HG03460 (cell line): ENCODE measurements around the gene ASB10.

Experiments used
- ATAC-seq: cut with Tn5 transposase; IDR thresholded peaks from one replicate; pipeline ENCODE4 v1.9.1; 2021; ENCODE audit not compliant: unreplicated experiment

The ASB10 gene

DNA sequence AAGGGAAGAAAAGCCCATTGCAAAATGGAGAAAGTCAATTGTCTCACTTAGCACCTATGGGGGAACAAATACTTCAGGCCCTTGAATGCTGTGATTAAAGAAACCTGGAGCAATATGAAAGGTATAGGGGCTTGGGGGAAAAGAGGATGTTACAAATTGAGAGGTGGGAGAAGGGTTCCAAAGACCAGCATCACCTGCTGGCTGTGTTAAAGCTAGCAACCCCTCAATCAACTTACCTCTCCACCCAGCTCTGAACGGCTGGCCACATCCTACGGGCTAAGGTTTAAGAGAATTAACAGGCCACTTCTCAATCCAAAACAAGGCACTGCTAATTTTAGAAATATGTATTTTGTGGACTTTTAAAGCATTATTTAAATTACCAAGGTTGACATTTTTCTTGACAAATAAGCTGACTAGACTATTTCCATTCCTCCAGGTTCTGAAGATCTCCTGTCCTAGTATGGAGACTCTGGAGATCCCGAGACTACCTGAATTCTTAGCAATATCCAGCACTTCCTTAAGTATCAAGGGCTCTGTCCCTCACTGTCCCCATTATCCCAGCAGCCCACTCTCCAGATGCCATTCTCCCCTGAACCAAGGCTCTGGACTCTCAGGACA, 24.2 kb upstream of the ASB10 start:
- no peak for ATAC-seq

GRCh38 chr7:151210087-151210854, 23.2 kb upstream of the ASB10 start, which contains the start of gene H2BK1:
Gene H2BK1 (minus strand): TSS chr7:151210488. CDS start chr7:151210318, 170 bp downstream.
- ATAC-seq = no peak

- no peak for ATAC-seq
Observed at GRCh38 chr7:151209588-151209987, 22.5 kb upstream of the ASB10 start.

DNA sequence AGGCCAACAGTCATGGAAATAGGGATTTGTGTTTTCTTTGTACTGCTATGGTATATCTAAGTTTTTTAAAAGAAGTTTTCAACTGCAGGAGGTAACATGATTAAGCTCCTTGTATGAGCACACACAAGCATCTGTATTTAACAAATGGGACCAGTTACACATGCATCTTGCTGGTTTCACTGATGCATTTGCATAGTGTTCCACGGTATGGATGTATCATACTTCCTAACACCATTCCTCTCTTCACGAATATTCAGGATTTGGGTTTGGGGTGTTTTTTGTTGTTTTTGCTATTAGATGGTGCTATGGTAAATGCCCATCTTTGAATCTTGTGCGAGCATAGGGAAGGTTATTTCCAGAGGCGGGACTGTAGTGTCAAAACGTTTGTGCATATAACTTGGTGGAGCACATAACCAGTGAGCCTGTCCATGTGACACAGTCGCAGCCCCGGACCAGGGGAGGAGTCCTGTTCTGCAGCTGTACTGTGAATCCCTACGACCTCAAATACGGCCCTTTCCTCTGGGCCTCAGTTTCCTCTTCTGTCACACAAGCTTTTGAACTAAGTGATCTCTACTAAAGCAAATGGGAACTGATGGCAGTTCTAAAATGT, 21.3 kb upstream of the ASB10 start:
- no peak for ATAC-seq

DNA sequence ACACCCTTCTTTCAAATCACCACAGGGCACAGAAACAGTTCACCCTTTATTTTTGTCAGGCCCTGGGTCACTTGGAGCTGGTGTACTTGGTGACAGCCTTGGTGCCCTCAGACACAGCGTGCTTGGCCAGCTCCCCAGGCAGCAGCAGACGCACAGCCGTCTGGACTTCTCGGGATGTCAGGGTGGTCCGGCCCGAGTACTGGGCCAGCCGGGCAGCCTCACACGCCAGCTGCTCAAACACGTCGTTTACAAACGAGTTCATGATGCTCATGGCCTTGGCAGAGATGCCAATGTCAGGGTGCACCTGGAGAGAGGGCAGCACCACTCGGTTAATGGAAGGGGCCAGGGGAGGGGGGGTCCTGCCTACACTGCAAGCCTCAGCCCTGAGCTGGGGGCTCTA, 20.8 kb upstream of the ASB10 start:
- ATAC-seq = no peak

DNA sequence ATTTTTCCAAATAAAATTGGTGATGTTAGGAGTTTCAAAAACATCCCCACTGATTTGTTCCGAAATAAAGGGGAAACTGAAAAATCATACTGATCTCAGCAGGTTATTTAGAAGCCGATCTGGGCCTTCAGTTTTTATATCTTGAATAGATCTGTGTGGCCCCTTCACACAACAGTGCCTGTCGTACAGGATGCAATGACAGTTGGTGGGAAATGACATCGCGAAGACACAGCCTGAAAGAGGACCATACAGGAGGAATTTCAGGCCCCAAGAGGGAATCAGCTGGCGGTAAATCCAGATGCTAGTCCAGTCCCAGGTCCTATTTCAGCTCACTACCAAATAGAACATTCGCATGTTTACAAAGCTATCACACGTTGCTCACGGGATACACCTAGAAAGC, 20.3 kb upstream of the ASB10 start:
- no peak for ATAC-seq

DNA sequence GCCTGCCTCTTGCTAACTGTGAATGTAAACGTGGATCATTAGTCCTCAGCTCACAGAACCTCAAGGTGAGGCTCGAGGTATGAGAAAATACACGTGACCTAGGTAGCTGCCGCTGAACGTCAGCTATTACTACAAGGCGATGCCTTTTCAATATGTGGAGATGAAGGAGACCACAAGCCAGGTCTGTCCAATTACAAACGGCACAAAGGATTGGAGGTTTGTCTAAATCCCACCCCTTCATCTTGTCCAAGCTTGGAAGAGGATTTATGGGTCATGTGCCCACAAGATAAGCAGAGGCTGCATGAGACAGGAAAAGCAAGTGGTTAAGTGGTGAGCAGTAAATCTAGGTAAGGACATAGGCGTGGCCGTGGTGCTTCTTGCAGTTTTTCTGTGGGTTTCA, 19.9 kb upstream of the ASB10 start:
- ATAC-seq = no peak

GRCh38 chr7:151205730-151206129, 18.7 kb upstream of the ASB10 start:
- ATAC-seq = no peak

DNA sequence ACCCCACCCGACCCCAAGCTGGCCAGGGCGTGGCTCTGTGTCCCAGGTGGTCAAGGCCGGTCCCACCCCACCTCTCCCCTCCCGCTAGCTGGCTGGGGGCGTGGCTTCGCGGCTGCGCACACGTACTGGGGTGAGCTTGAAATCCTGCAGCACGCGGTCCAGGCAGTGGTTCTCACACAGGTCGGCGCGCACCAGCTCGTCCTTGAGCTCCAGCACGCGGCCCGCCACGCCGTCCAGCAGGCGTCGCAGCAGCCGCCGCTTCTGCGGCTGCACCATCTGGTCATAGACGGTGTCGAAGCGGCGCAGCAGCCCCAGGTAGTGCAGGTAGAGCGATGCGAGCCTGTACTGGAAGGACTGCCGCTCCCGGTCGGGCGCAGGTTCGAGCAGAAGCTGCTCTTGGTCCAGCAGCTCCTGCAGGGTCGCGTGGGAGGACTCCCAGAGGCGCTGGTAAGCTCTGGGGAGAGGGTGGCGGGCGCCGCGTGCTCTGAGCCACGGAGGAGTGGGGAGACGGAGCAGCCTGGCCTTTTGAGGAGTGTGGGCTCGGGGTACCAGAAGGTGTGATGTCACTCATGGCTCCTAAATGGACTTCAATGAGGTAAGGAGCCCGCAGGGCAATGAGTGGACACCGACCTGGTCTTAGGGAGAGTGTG, 17.5 kb upstream of the ASB10 start:
- no peak for ATAC-seq

DNA sequence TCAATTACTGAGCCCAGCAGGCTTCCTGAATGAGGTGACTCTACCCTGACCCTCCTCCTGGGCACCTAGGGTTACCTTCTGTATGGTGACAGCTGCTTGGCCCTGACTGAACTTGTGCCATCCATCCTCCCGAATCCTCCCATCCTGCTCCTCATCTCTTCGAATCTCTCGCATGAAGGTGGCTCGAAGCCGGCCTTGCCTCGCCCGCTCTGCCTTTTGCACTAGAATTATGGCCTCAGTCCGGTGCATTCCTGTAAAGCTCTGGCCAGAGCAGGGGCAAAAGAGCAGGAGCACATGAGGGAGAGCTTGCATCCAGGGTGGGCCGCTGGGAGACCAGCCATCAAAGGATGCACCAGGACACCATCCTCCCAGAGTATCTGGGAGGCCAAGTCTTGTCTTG, 15.8 kb upstream of the ASB10 start:
- no peak for ATAC-seq

DNA sequence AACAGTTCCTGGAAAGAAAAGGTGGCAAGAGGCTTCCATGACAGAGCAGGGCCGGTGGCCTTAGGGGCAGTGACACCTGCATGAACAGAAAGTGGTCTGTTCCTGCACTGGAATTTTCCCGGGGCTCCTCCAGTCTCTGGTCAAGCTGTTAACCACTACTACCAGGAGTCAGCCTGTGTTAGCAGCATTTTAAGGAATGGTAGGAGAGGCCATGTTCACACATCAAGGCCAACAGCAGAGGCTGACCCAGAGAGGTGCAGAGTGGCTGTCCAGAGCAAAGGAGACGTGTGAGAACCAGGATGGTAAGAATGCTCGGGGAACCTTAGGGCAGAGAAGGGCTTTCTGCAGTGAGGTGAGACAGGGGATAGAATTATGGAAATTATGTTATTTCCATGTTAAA, 14.7 kb upstream of the ASB10 start:
- no peak for ATAC-seq

GRCh38 chr7:151201344-151201743, 14.3 kb upstream of the ASB10 start:
- no peak for ATAC-seq

- no peak for ATAC-seq
Observed at GRCh38 chr7:151198945-151199848, 12.1 kb upstream of the ASB10 start.

DNA sequence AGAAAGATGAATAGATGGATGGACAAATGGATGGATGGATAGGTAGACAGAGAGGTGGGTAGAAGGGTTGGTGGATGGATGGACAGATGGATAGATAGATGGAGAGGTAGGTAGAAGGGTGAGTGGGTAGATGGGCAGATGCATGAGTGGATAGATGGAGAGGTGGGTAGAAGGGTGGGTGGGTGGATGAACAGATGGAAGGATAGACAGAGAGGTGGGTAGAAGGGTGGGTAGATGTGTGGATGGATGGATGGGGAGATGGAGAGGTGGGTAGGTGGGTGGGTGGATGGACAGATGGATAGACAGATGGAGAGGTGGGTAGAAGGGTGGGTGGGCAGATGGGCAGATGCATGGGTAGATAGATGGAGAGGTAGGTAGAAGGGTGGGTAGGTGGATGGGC, 10.9 kb upstream of the ASB10 start:
- no peak for ATAC-seq

- no peak for ATAC-seq
Observed at GRCh38 chr7:151195616-151196450, 8.8 kb upstream of the ASB10 start.

GRCh38 chr7:151194188-151194587, 7.1 kb upstream of the ASB10 start:
- ATAC-seq = no peak

GRCh38 chr7:151193203-151193978, 6.3 kb upstream of the ASB10 start:
- ATAC-seq = no peak

DNA sequence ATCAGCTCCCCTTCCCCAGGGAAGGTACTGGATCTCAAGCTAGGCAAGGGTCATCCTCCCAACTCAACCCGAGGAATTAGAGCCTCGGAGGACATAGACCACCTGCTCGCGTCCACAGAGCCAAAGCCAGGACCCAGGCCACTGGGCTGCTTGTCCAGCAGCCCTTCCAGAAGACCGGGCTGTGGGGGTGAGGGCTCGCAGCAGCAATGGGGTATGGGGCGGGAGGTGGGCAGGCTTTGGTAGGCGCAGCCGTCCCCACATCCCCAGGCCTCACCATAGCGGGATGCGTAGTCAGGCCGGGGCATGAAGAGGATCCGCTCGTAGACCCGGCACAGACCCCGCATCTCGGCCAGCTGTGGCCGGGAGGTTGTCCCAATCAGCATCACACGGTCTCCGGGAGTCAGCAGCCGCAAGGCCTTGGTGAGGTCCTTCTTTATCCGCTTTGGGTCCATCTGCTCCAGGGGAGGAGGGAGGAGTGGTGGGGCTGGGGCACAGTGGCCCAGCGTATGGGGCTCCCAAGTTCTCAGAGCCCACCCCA, 5.0 kb upstream of the ASB10 start:
- ATAC-seq = no peak

DNA sequence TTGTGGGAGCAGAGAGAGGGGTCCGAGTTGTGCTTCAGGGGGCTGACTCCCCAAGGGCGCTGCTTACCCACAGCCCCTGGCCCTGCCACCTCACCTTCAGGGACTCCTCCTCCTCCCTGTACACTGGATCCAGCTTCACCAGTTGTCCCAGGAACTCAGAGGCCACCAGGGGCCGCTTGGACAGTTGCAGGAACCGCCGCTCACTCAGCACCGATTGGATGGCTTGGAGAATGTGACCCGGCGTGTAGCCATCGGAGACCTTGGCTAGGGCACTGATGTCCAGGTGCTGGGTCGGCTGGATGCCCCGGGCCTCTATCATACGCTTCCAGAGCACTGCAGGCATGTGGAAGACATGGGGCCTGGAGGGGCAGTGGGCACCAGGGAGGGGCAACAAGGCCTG, 4.5 kb upstream of the ASB10 start:
- ATAC-seq = no peak
